HepG2 (cell line): ENCODE results near the gene FRMD4A. TPM values are rescaled to one million over a fixed set of nuclear protein-coding genes. Genes with fewer than 3 reads are reported as not detected.

Experiments used
- ATAC-seq: fragments of 200-7000 bp; cut with Tn5 transposase; 3 replicates; pipeline ENCODE4 v1.9.1; 2020; ENCODE audit warnings: mild to moderate bottlenecking, moderate library complexity
- BruUV-seq: library from RNA; stranded (reverse); fragments of 400-500 nt; replicated peaks from 2 replicates; lab custom pipeline; 2021; lab: Mats Ljungman, UMichigan
- CTCF ChIA-PET: fragments of 300-600 bp; formaldehyde crosslinking; extraction: SDS; loops from one replicate; lab custom pipeline; 2021; ENCODE audit warnings: low total read pairs, inconsistent platforms, low intra/inter-chr PET ratio; lab: Yijun Ruan, JAX
- POLR2A ChIA-PET: fragments of 350-600 bp; sonication (Branson Sonifier 250); formaldehyde crosslinking; loops from one replicate; lab custom pipeline; 2020; ENCODE audit warnings: antibody characterized with exemption, inconsistent platforms; lab: Yijun Ruan, JAX
- DNase-seq: peaks from one replicate; pipeline ENCODE4 v3.0.0-alpha.2; 2015; ENCODE audit warnings: low spot score
- FAIRE-seq: peaks from 3 replicates; lab custom pipeline; 2011; peaks lifted over from hg19 to GRCh38; lab: Jason Lieb, UNC
- H2AFZ ChIP-seq: one replicate; pipeline ENCODE4 v1.6.1; 2011; ENCODE audit warnings: low read length, inconsistent platforms
- H3K27ac ChIP-seq: fragments of 300-600 bp; 3 replicates; pipeline ENCODE4 v1.8.0; 2011; ENCODE audit warnings: mixed run types, mild to moderate bottlenecking, mixed read lengths, low read length, inconsistent platforms; ENCODE audit not compliant: insufficient read depth; ENCODE audit errors: extremely low read length
- H3K27me3 ChIP-seq, 2 experiments: fragments of 200-600 bp in 1 of 2; 2 replicates in 1 of 2; 3 replicates in 1 of 2; pipeline versions ENCODE4 v1.6.0 to v1.8.0; 2011; ENCODE audit warnings: low read length in 2 of 2, mild to moderate bottlenecking in 2 of 2, moderate library complexity in 2 of 2, inconsistent platforms in 1 of 2; ENCODE audit not compliant: insufficient read depth in 2 of 2, control insufficient read depth in 1 of 2
- H3K36me3 ChIP-seq, 2 experiments: fragments of 200-600 bp in 1 of 2; replicated peaks in 1 of 2; 2 replicates in 1 of 2; 3 replicates in 1 of 2; pipeline versions ENCODE4 v1.5.1 to v1.8.0; 2011; ENCODE audit warnings: low read length in 2 of 2, inconsistent platforms in 1 of 2; ENCODE audit not compliant: insufficient read depth in 2 of 2, control insufficient read depth in 1 of 2
- H3K4me1 ChIP-seq: 2 replicates; pipeline ENCODE4 v1.5.1; 2012; ENCODE audit warnings: low read length, inconsistent platforms; ENCODE audit not compliant: insufficient read depth
- H3K4me2 ChIP-seq: 2 replicates; pipeline ENCODE4 v1.6.0; 2011; ENCODE audit warnings: low read depth, low read length, inconsistent platforms
- H3K4me3 ChIP-seq, 3 experiments: fragments of 200-600 bp in 1 of 3; sonication (generic), shearing (Covaris generic) in 1 of 3; replicated peaks in 1 of 3; 2 replicates each; pipeline ENCODE4 v1.5.1; 2011 to 2016; ENCODE audit warnings: low read length in 3 of 3, inconsistent platforms in 2 of 3, low read depth in 2 of 3, mild to moderate bottlenecking in 2 of 3, control low read depth in 1 of 3, mixed read lengths in 1 of 3; ENCODE audit not compliant: insufficient read depth in 1 of 3
- H3K79me2 ChIP-seq: one replicate; pipeline ENCODE4 v1.6.1; 2011; ENCODE audit warnings: low read length, inconsistent platforms; ENCODE audit not compliant: insufficient read depth
- H3K9ac ChIP-seq: 2 replicates; pipeline ENCODE4 v1.6.0; 2011; ENCODE audit warnings: mild to moderate bottlenecking, low read depth, low read length, inconsistent platforms; ENCODE audit not compliant: insufficient read depth
- H3K9me3 ChIP-seq: 2 replicates; pipeline ENCODE4 v1.5.1; 2012; ENCODE audit warnings: mild to moderate bottlenecking, low read length
- H4K20me1 ChIP-seq: 2 replicates; pipeline ENCODE4 v1.6.0; 2011; ENCODE audit warnings: inconsistent platforms, mild to moderate bottlenecking, low read length, moderate library complexity; ENCODE audit not compliant: insufficient read depth
- CREB1 ChIP-seq, 2 experiments: fragments of 450-650 bp in 1 of 2; IDR thresholded peaks; 2 replicates each; pipeline ENCODE4 v1.6.1; 2016 to 2017; ENCODE audit warnings: control low read depth in 1 of 2, mild to moderate bottlenecking in 1 of 2, missing compliant biosample characterization in 1 of 2, missing genetic modification characterization in 1 of 2
- HMGA1 ChIP-seq: sonication (generic); formaldehyde crosslinking; conservative IDR thresholded peaks from 2 replicates; pipeline ENCODE4 v1.4.0; 2020; ENCODE audit warnings: missing genetic modification reagents
- LCORL ChIP-seq, 2 experiments: fragments of 450-650 bp in 1 of 2; sonication (generic) in 1 of 2; formaldehyde crosslinking in 1 of 2; IDR thresholded peaks; 2 replicates each; pipeline versions ENCODE4 v1.5.0 to v1.6.1; 2017 to 2020; ENCODE audit warnings: antibody characterized with exemption in 1 of 2, missing genetic modification reagents in 1 of 2
- NFIC ChIP-seq: IDR thresholded peaks from 2 replicates; pipeline ENCODE4 v1.6.1; 2012; ENCODE audit warnings: mild to moderate bottlenecking, low read length, inconsistent platforms
- RARA ChIP-seq: IDR thresholded peaks from 2 replicates; pipeline ENCODE4 v1.6.1; 2016; ENCODE audit warnings: missing genetic modification reagents, missing compliant biosample characterization
- ZNF605 ChIP-seq: sonication (generic); formaldehyde crosslinking; IDR thresholded peaks from 2 replicates; pipeline ENCODE4 v1.8.0; 2022; ENCODE audit warnings: mild to moderate bottlenecking, missing genetic modification reagents
- ZNF776 ChIP-seq: sonication (generic); formaldehyde crosslinking; IDR thresholded peaks from 2 replicates; pipeline ENCODE4 v1.4.0; 2020; ENCODE audit warnings: mild to moderate bottlenecking, missing genetic modification reagents
- WGBS: methylation state at CpG from one replicate; pipeline ENCODE4 v1.1.6; 2017; ENCODE audit warnings: low lambda C conversion rate; 5-methylcytosine and 5-hydroxymethylcytosine counted together
- in situ Hi-C: cut with HindIII; loops from 2 replicates; pipeline ENCODE4 v1.10.0; 2017; ENCODE audit warnings: low pct_unique_long_range_greater_than_20kb; ENCODE audit not compliant: extremely low pct_ligation_motif_present
- intact Hi-C: fragments of 100-400 bp; cut with micrococcal nuclease; formaldehyde crosslinking; loops from one replicate; pipeline ENCODE4 v1.10.0; 2022; ENCODE audit not compliant: unreplicated experiment
- polyA plus RNA-seq, 8 experiments: library from polyadenylated mRNA; depleted of rRNA in 3 of 8; stranded (reverse) in 7 of 8; unstranded in 1 of 8; fragments of >200 nt; fragmentation: Illumina TruSeq in 4 of 8; extraction: Trizol in 4 of 8; gene quantifications; 2 replicates each; pipeline versions ENCODE4 v1.2.1 to v1.2.3, GENCODE V29; 2011 to 2016; ENCODE audit warnings: low read depth in 4 of 8, missing spikeins in 1 of 8, mixed read lengths in 1 of 8; ENCODE audit not compliant: insufficient read depth in 1 of 8
- total RNA-seq, 5 experiments: library from RNA; depleted of rRNA; stranded (reverse); fragments of >200 nt; fragmentation: Illumina TruSeq; extraction: Trizol; gene quantifications; 2 replicates each; pipeline ENCODE4 v1.2.3, GENCODE V29; 2016; ENCODE audit warnings: low read depth in 1 of 5
- TF ChIP-seq, protein P1 (sequence below), 2 experiments: sonication (generic) in 1 of 2; formaldehyde crosslinking in 1 of 2; IDR thresholded peaks; 2 replicates each; pipeline versions ENCODE4 v1.5.1 to v1.6.1; 2011 to 2020; ENCODE audit warnings: borderline replicate concordance in 1 of 2, low read depth in 1 of 2, low read length in 1 of 2, mild to moderate bottlenecking in 1 of 2, missing genetic modification reagents in 1 of 2, moderate library complexity in 1 of 2
- TF ChIP-seq, protein P2 (sequence below): sonication (generic); formaldehyde crosslinking; IDR thresholded peaks from 2 replicates; pipeline ENCODE4 v1.4.0; 2020; ENCODE audit warnings: missing genetic modification reagents, borderline replicate concordance

Gene FRMD4A
- total and polyA plus RNA-seq, 2 of the 13 experiments (the other 11 are each of a cell fraction or from before 2014, with no cell fraction given) = 0.09 to 0.26 TPM

DNA sequence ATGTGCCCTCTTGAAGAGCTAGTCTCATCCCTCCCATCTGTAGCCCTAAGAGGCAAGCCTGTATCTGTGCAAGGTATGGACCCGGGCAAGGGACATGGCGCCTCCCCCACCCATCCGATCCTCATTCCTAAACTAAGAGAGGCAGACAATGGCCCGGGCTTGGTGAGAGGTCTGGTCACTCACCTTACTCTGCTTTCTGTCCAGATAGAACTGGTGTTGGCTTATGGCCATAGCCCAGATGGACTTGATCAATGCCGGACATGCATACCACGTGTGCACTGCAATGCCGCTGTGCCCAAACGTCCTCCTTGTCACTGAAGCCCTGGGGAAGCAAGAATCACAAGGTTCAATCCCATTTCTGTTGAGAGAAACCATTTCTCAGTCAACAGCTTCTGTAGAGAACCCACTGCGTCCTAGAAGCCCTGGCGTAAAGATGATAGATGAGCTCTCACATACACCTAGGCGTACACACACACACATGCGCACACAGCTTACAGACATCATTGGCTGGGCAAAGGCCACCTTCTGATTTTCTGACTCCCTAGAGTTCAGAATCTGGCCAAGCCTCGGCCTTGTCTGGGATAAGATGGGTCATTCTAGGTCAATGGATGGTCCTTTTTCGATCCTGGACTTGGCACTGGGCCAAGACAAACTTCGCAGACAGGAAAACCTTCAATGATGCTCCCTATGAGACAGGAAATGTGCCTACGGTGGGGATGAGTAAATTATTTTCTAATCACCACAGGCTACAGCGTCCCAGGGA, 629.4 kb downstream of the FRMD4A start:
- no peak for TF ChIP-seq HMGA1 (CRISPR knock-in tag)
- TF ChIP-seq RARA (CRISPR knock-in tag) = peak; percentile 48
- no peak for TF ChIP-seq ZNF605
- peak; percentile 48; the same call in 1 of the 2 replicates for TF ChIP-seq NFIC
- no peak for TF ChIP-seq CREB1 (IDR thresholded peaks at IDR 0.05)
- TF ChIP-seq CREB1 (CRISPR knock-in tag; IDR thresholded peaks at IDR 0.05) = peak; percentile 15; the same call in 1 of the 2 replicates
- TF ChIP-seq, protein P1, sequence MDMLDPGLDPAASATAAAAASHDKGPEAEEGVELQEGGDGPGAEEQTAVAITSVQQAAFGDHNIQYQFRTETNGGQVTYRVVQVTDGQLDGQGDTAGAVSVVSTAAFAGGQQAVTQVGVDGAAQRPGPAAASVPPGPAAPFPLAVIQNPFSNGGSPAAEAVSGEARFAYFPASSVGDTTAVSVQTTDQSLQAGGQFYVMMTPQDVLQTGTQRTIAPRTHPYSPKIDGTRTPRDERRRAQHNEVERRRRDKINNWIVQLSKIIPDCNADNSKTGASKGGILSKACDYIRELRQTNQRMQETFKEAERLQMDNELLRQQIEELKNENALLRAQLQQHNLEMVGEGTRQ (IDR thresholded peaks at IDR 0.05; ENCODE audit: low read depth, low read length) = no peak
- TF ChIP-seq, protein P1 (CRISPR knock-in tag; IDR thresholded peaks at IDR 0.05; ENCODE audit: borderline replicate concordance) = no peak
- TF ChIP-seq ZNF776 = no peak
- TF ChIP-seq, protein P2, sequence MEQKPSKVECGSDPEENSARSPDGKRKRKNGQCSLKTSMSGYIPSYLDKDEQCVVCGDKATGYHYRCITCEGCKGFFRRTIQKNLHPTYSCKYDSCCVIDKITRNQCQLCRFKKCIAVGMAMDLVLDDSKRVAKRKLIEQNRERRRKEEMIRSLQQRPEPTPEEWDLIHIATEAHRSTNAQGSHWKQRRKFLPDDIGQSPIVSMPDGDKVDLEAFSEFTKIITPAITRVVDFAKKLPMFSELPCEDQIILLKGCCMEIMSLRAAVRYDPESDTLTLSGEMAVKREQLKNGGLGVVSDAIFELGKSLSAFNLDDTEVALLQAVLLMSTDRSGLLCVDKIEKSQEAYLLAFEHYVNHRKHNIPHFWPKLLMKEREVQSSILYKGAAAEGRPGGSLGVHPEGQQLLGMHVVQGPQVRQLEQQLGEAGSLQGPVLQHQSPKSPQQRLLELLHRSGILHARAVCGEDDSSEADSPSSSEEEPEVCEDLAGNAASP (CRISPR knock-in tag) = peak; percentile 53; the same call in 1 of the 2 replicates
- TF ChIP-seq LCORL (IDR thresholded peaks at IDR 0.05) = peak; percentile 83
- no peak for TF ChIP-seq LCORL (CRISPR knock-in tag; IDR thresholded peaks at IDR 0.05)
- TF ChIP-seq, all 625 proteins: peak for 5
- H3K4me3 ChIP-seq = no peak overlapping the region
- H3K27ac ChIP-seq = no peak overlapping the region
- in situ Hi-C loops = no loop called here
- no peak overlapping the region for H2AFZ ChIP-seq
- H3K9ac ChIP-seq = no peak overlapping the region
- H3K9me3 ChIP-seq = no peaks in the 10 kb centered on the region
- WGBS = 55% methylated on average over 13 of the region's 17 CpGs
- peaks cover 0 to 6% of the 10 kb centered on the region in 2 experiments; a peak in 2 of 5 replicates for H3K27me3 ChIP-seq
- no peaks in the 10 kb centered on the region for H3K36me3 ChIP-seq
- peaks cover 8% of the 10 kb centered on the region for H3K4me1 ChIP-seq
- H4K20me1 ChIP-seq = no peaks in the 10 kb centered on the region
- intact Hi-C loops = no loop called here
- ChIA-PET CTCF (no interaction called here), POLR2A (no interaction called here)
- DNase-seq = no peak
- BruUV-seq = no TSS peak
- H3K79me2 ChIP-seq = no peaks in the 10 kb centered on the region
- ATAC-seq = peak; percentile 32; the same call in 2 of the 3 replicates
- no peak overlapping the region for H3K4me2 ChIP-seq
- no peak for FAIRE-seq
